Measurements from ENCODE around the gene AFDN.

AFDN gene

GRCh38 chr6:167793421-167793820 lies 33.3 kb upstream of the AFDN start:
- intact Hi-C loops (cut with DNase I): no loop called here
- DNase-seq: peak in 1 of 42 donors; percentile 17

- intact Hi-C loops (cut with DNase I): no loop called here
- peak in 2 of 42 donors; percentile 0 to 30 for DNase-seq
These were observed 32.3 kb upstream of the AFDN start for GRCh38 chr6:167794161-167795157.

- peak in 1 of 42 donors; percentile 31 for DNase-seq
- intact Hi-C loops (cut with DNase I): no loop called here
These were observed 31.3 kb upstream of the AFDN start for GRCh38 chr6:167795321-167795811.

- no peak for DNase-seq
- intact Hi-C loops (cut with DNase I): no loop called here
These were observed 30.9 kb upstream of the AFDN start for GRCh38 chr6:167795874-167796191.

GRCh38 chr6:167796192-167796981 lies 30.3 kb upstream of the AFDN start:
- DNase-seq: peak in 38 of 42 donors; percentile 16 to 70 (median 44)
- intact Hi-C loops (cut with DNase I): no loop called here

GRCh38 chr6:167797011-167797471 lies 29.7 kb upstream of the AFDN start:
- intact Hi-C loops (cut with DNase I): no loop called here
- DNase-seq: peak in 1 of 42 donors; percentile 26

DNA sequence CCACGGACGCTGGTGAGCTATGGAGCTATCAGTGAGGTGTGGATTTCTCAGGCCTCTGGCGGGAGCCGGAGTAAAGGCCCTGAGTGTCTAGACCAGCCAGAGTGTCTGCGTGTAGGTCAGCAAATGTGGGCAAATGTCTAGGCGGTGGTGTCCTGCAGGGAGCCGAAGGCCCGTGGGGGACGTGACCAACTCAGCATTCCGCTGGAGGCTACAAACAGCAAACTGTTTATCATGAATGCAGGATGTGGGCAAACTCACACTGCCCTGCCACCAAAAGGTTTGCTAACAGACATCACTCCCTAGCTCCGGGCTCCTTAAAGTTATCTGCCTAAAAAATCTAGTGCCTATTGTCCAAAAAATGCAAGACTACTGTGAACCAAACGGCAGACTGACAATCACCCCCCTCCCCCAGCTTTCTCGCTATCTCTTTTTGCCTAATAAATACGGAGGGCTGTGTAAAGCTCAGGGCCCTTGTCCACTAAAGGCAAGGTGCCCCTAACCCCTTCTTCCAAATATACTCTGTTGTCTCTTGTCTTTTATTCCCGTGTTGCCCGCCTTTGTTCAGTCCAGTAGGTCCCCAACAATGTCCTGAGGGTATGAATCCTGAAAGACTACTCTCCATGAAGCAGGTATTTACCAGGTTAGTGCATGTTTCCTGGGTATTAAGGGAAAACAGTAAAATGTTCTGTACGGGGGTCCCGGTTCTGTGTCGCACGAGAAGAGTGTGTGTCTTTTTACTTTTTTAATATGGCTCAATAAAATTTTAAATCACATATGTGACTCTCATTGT lies 29.0 kb upstream of the AFDN start:
- intact Hi-C loops (cut with DNase I): no loop called here
- DNase-seq: peak in 3 of 42 donors; percentile 1 to 36 (median 19)

DNA sequence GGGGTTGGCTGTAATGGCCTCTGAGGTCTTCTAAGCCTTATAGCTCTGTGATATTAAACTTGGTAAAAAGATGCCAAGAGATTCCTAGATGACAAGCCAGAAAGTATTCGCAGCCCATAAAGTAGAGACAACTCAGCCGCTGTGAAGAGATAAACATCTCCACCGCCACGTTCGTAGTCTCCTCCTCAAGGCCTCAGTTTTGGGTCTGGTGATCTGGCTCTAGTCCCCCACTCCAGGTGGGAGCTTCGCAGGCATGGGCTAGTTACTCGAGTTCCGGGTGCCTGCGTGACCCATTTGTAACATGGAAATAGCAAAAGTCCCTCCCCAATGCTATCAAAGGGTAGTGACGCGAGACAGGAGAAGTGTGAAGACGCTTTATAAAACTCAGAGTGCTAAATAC lies 28.3 kb upstream of the AFDN start:
- intact Hi-C loops (cut with DNase I): no loop called here
- peak in 2 of 42 donors; percentile 31 to 35 for DNase-seq

GRCh38 chr6:167799033-167799821 lies 27.5 kb upstream of the AFDN start:
- intact Hi-C loops (cut with DNase I): no loop called here
- DNase-seq: peak in 34 of 42 donors; percentile 23 to 73 (median 46)

DNA sequence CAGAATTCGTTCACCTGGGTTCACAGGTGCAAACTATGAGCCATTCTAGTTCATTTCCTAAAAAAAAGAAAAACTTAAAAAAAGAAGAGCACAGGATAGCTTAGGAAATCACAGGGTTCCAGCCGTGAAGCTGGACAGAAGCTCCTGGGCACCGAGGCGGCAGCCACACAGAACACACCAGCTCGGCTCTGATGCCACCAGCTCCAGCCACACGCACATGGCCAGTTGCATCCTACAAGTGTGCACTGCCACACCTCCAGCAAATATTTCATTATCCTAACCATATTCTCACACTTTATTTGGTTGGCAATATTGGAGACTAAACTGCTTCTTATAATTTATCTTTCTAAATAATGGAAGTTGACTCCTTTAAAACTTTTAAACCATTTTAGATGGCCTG lies 26.2 kb upstream of the AFDN start:
- peak in 1 of 42 donors; percentile 33 for DNase-seq
- intact Hi-C loops (cut with DNase I): no loop called here

- DNase-seq: peak in 1 of 42 donors; percentile 12
- intact Hi-C loops (cut with DNase I): no loop called here
These were observed 25.4 kb upstream of the AFDN start for GRCh38 chr6:167801263-167801662.

DNA sequence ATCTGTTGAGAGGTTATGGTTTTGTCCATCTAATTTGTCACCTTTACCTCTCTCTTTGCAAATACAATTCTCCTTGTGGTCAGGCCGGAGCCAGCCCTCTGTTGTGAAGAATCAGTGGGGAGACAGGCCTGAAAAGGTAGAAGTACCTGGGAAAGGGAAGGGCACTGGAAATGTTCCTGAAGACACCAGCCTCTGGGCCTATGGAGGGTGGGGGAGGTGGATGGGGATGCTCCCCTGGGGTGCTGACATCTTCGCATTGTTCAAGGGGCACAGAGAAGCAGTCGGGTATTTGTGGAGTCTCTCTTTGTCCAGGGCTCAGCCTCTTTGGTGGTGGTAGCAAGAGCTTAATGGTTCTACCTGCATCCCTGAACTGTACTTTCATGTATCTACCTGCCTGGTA lies 24.4 kb upstream of the AFDN start:
- DNase-seq: peak in 2 of 42 donors; percentile 21 to 24
- intact Hi-C loops (cut with DNase I): no loop called here

DNA sequence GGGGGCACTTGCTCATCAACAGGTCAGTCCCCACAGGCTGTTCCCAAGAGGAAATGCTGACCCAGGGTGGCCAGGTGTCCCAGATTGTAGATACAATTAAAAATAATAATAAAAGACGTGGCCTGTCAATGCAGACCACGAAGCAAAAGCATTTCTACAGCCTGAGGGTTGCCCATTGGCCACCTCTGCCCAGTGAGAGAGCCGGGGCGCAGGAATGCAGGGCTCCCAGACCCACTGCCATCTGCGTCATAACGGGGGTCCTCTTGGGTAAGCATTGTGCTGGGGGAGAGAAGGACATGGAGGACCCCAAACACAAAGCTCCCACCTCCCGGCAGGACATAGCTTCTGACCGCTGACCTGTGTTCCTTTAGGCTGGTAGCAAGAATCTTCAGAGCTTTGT lies 22.9 kb upstream of the AFDN start:
- peak in 2 of 42 donors; percentile 5 to 26 for DNase-seq
- intact Hi-C loops (cut with DNase I): no loop called here

- peak in 2 of 42 donors; percentile 13 to 25 for DNase-seq
- intact Hi-C loops (cut with DNase I): no loop called here
These were observed 22.3 kb upstream of the AFDN start for GRCh38 chr6:167804281-167805013.

DNA sequence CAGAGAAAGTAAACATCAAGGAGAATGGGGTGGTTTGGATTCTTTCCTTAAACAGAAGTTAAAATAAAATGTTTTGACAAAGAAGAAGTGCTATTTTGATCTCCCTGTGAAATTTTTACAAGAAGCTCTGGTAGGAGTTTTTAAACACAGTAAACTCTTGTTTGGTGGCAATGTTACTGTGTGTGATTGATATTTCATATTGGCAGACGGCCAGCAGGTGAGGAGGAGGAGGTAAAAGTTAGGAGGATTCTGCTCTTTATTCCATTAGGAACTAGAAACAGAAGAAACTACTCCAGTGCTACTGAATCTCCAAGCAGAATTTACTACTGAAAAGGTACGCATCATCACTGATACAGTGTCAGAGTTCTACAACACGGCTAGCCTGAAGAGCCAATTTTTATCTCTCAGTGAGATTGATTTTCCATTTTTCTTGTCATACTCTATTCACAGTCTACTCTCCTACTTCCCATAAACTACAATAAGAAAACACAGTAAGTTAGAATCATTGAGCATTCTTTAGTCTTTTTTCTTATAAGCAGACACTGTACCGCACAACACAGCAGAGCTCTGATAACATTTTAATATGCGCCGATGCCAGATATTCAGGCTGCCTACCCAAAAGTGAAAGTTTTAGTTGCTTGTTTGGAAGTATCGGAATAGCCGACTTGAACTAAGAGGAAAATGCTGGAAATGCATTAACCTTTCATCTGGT lies 21.2 kb upstream of the AFDN start:
- DNase-seq: peak in 1 of 42 donors; percentile 10
- intact Hi-C loops (cut with DNase I): no loop called here

DNA sequence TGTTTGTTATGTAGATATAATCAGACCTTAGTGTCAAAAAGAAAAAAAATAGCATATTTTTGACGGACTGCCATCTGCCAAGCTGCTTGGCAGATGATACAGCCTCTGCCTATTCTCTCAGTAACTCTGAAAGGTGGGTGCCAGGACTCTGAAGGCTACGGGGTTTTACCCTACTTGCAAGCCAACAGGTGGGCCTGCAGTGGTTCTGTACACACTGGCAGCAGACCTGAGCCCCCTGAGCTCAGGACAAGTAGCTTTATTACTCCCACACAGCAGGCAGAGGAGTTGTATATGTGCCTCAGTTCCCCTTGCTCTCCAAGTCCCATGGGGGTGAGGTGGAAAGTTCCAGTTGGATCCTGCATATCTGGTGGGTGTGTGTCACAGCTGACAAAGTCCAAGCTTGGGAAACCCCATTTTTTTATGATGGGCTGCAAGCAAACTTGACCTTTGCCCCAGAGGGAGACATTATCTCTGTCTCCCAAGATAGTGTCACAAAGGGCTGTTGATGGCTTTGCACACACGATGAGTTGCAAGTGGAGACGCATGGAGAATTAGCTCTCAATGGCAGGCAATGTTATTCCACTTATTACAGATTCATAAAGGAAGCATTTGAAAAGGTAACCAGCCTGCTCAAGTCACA lies 20.5 kb upstream of the AFDN start:
- intact Hi-C loops (cut with DNase I): no loop called here
- DNase-seq: peak in 1 of 42 donors; percentile 15

All from head of caudate nucleus (tissue), 42 donors.